Cardiac muscle cell (in vitro differentiated cells and primary cell): ENCODE data around the gene OGDH. TPM values are rescaled to one million over a fixed set of nuclear protein-coding genes. Genes with fewer than 3 reads are reported as not detected.

Experiments
- DNase-seq, 2 donors: peaks; one replicate each; pipeline versions ENCODE4 v3.0.0 to v3.0.0-alpha.2; 2010 to 2017; ENCODE audit warnings: low read depth in 1 of 2, low spot score in 1 of 2
- H3K27ac ChIP-seq: fragments of 200-600 bp; sonication (generic); 2 replicates; pipeline ENCODE4 v1.5.1; 2016
- H3K27me3 ChIP-seq: fragments of 200-600 bp; sonication (generic); 2 replicates; pipeline ENCODE4 v1.6.0; 2016; ENCODE audit warnings: control low read depth
- H3K36me3 ChIP-seq: fragments of 200-600 bp; sonication (generic); 2 replicates; pipeline ENCODE4 v1.5.1; 2016; ENCODE audit warnings: control low read depth
- H3K4me1 ChIP-seq: fragments of 200-600 bp; sonication (generic); 2 replicates; pipeline ENCODE4 v1.8.1; 2017; ENCODE audit warnings: low read depth, mild to moderate bottlenecking, mixed run types
- H3K4me3 ChIP-seq: fragments of 200-600 bp; sonication (generic); 2 replicates; pipeline ENCODE4 v1.5.1; 2016; ENCODE audit warnings: mild to moderate bottlenecking
- H3K9me3 ChIP-seq: fragments of 200-600 bp; sonication (generic); 2 replicates; pipeline ENCODE4 v1.5.1; 2017; ENCODE audit warnings: low read depth, mild to moderate bottlenecking, control low read depth
- CTCF ChIP-seq: IDR thresholded peaks from 2 replicates; pipeline ENCODE4 v1.5.1; 2012; ENCODE audit warnings: low read depth, mild to moderate bottlenecking, low read length
- polyA plus RNA-seq: library from polyadenylated mRNA; unstranded; fragments of >200 nt; fragmentation: Nextera tagmentation; extraction: Ambion mirVana; gene quantifications from 2 replicates; pipeline ENCODE4 v1.2.1, GENCODE V29; 2016
- total RNA-seq: library from RNA; depleted of rRNA; stranded (reverse); fragments of >200 nt; gene quantifications from 2 replicates; pipeline ENCODE4 v1.2.3, GENCODE V29; 2016

OGDH gene
- total and polyA plus RNA-seq, 2 experiments from 2014 or later, result 71.9 to 111 TPM

GRCh38 chr7:44639671-44640321 lies 33.4 kb downstream of the OGDH start:
- Histone ChIP-seq H3K4me3 (no peak overlapping the region), H3K27me3 (no peaks in the 10 kb centered on the region), H3K27ac (peak overlapping the region; percentile 86), H3K9me3 (no peaks in the 10 kb centered on the region), H3K4me1 (peaks cover 32% of the 10 kb centered on the region), H3K36me3 (no peaks in the 10 kb centered on the region)
- TF ChIP-seq CTCF, result no peak
- peak; percentile 77 to 88 for DNase-seq

GRCh38 chr7:44643206-44643605 lies 36.8 kb downstream of the OGDH start:
- Histone ChIP-seq H3K36me3 (peaks cover 9% of the 10 kb centered on the region), H3K9me3 (no peaks in the 10 kb centered on the region), H3K4me1 (peaks cover 19% of the 10 kb centered on the region), H3K4me3 (no peak overlapping the region), H3K27me3 (no peaks in the 10 kb centered on the region), H3K27ac (no peak overlapping the region)
- no peak for DNase-seq
- TF ChIP-seq CTCF, result no peak

GRCh38 chr7:44645254-44645653 lies 38.8 kb downstream of the OGDH start:
- TF ChIP-seq CTCF, result no peak
- H3K27me3 ChIP-seq, result no peaks in the 10 kb centered on the region
- DNase-seq, result no peak
- H3K27ac ChIP-seq, result no peak overlapping the region
- H3K4me1 ChIP-seq, result peaks cover 4% of the 10 kb centered on the region
- H3K36me3 ChIP-seq, result peaks cover 16% of the 10 kb centered on the region
- no peak overlapping the region for H3K4me3 ChIP-seq
- H3K9me3 ChIP-seq, result no peaks in the 10 kb centered on the region

- Histone ChIP-seq H3K36me3 (peaks cover 20% of the 10 kb centered on the region), H3K27me3 (no peaks in the 10 kb centered on the region), H3K4me1 (no peaks in the 10 kb centered on the region), H3K27ac (no peak overlapping the region), H3K4me3 (no peak overlapping the region), H3K9me3 (no peaks in the 10 kb centered on the region)
- DNase-seq, result no peak
- TF ChIP-seq CTCF, result no peak
These were observed 39.3 kb downstream of the OGDH start for GRCh38 chr7:44645696-44646095.

- Histone ChIP-seq H3K4me1 (no peaks in the 10 kb centered on the region), H3K36me3 (peaks cover 21% of the 10 kb centered on the region), H3K27ac (no peak overlapping the region), H3K27me3 (no peaks in the 10 kb centered on the region), H3K4me3 (no peak overlapping the region), H3K9me3 (no peaks in the 10 kb centered on the region)
- DNase-seq, result no peak
- no peak for TF ChIP-seq CTCF
These were observed 39.9 kb downstream of the OGDH start for GRCh38 chr7:44646176-44646920.
